ENCODE results near the gene TEAD1. TPM values are rescaled to one million over a fixed set of nuclear protein-coding genes. Genes with fewer than 3 reads are reported as not detected.

Gene TEAD1
- polyA plus RNA-seq, 1 donor from 2014 or later: 12.2 TPM

DNA sequence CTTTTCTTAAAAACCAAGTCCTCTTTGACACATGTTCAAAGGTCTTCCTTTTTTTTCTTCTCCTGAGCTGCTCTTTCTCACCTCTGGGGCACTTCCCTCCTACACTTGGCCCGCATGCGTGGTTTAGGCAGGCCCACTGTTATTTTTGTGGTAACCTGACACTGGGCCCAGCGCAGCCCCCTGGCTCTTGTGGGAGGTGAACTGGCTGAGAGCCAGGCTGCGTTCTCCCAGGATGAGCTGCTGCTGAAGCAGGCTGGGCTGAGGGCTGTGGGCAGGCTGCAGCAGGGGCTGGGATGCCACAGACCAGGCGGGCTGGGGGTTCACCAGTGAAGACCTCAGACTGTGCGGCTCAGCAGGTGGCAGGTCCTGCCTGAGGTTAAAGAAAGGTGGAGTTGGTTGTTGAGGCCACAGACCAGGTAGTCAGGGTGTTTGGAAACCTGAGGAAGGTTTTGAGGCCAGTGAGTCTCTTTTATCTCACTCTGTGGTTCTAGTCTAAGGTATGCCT lies 72.4 kb downstream of the TEAD1 start:
- no peaks in the 10 kb centered on the region for H4K20me1 ChIP-seq (ENCODE audit: insufficient read depth)
- TF ChIP-seq RAD21 (conservative IDR thresholded peaks at IDR 0.05) (no peak), EZH2 (IDR thresholded peaks at IDR 0.05; ENCODE audit: borderline replicate concordance, insufficient read depth, low read length, poor library complexity, severe bottlenecking) (no peak), POLR2AphosphoS5 (IDR thresholded peaks at IDR 0.05) (no peak), TAF1 (IDR thresholded peaks at IDR 0.05; ENCODE audit: low read depth) (no peak), MXI1 (conservative IDR thresholded peaks at IDR 0.05; ENCODE audit: poor library complexity, severe bottlenecking) (no peak), EP300 (conservative IDR thresholded peaks at IDR 0.05; ENCODE audit: poor library complexity, severe bottlenecking) (no peak), SMC3 (conservative IDR thresholded peaks at IDR 0.05; ENCODE audit: poor library complexity) (no peak)
- TF ChIP-seq, protein P1, sequence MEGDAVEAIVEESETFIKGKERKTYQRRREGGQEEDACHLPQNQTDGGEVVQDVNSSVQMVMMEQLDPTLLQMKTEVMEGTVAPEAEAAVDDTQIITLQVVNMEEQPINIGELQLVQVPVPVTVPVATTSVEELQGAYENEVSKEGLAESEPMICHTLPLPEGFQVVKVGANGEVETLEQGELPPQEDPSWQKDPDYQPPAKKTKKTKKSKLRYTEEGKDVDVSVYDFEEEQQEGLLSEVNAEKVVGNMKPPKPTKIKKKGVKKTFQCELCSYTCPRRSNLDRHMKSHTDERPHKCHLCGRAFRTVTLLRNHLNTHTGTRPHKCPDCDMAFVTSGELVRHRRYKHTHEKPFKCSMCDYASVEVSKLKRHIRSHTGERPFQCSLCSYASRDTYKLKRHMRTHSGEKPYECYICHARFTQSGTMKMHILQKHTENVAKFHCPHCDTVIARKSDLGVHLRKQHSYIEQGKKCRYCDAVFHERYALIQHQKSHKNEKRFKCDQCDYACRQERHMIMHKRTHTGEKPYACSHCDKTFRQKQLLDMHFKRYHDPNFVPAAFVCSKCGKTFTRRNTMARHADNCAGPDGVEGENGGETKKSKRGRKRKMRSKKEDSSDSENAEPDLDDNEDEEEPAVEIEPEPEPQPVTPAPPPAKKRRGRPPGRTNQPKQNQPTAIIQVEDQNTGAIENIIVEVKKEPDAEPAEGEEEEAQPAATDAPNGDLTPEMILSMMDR (IDR thresholded peaks at IDR 0.05; ENCODE audit: poor library complexity, severe bottlenecking): no peak
- TF ChIP-seq, protein P2, sequence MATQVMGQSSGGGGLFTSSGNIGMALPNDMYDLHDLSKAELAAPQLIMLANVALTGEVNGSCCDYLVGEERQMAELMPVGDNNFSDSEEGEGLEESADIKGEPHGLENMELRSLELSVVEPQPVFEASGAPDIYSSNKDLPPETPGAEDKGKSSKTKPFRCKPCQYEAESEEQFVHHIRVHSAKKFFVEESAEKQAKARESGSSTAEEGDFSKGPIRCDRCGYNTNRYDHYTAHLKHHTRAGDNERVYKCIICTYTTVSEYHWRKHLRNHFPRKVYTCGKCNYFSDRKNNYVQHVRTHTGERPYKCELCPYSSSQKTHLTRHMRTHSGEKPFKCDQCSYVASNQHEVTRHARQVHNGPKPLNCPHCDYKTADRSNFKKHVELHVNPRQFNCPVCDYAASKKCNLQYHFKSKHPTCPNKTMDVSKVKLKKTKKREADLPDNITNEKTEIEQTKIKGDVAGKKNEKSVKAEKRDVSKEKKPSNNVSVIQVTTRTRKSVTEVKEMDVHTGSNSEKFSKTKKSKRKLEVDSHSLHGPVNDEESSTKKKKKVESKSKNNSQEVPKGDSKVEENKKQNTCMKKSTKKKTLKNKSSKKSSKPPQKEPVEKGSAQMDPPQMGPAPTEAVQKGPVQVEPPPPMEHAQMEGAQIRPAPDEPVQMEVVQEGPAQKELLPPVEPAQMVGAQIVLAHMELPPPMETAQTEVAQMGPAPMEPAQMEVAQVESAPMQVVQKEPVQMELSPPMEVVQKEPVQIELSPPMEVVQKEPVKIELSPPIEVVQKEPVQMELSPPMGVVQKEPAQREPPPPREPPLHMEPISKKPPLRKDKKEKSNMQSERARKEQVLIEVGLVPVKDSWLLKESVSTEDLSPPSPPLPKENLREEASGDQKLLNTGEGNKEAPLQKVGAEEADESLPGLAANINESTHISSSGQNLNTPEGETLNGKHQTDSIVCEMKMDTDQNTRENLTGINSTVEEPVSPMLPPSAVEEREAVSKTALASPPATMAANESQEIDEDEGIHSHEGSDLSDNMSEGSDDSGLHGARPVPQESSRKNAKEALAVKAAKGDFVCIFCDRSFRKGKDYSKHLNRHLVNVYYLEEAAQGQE (IDR thresholded peaks at IDR 0.05; ENCODE audit: borderline replicate concordance): no peak
- H3K9me2 ChIP-seq (ENCODE audit: insufficient read depth, low read length): no peaks in the 10 kb centered on the region
- no peaks in the 10 kb centered on the region for H3K9me3 ChIP-seq (ENCODE audit: low read length)
- H3K4me2 ChIP-seq (ENCODE audit: low read length): no peak overlapping the region
- H3K36me3 ChIP-seq (ENCODE audit: insufficient read depth, low read length): no peaks in the 10 kb centered on the region
- no peaks in the 10 kb centered on the region for H3F3A ChIP-seq (ENCODE audit: insufficient read depth, low read length, poor library complexity, severe bottlenecking)
- H2AFZ ChIP-seq (ENCODE audit: low read depth, low read length): no peak overlapping the region
- no peak overlapping the region for H3K4me3 ChIP-seq (ENCODE audit: low read length)
- H3K27ac ChIP-seq (ENCODE audit: low read length): no peak overlapping the region
- no peaks in the 10 kb centered on the region for H3K27me3 ChIP-seq (ENCODE audit: insufficient read depth, low read depth, low read length)
- no peak overlapping the region for H3K9ac ChIP-seq (ENCODE audit: low read length)
- H3K79me2 ChIP-seq (replicated peaks; ENCODE audit: insufficient read depth, low read length): peaks cover 42% of the 10 kb centered on the region

DNA sequence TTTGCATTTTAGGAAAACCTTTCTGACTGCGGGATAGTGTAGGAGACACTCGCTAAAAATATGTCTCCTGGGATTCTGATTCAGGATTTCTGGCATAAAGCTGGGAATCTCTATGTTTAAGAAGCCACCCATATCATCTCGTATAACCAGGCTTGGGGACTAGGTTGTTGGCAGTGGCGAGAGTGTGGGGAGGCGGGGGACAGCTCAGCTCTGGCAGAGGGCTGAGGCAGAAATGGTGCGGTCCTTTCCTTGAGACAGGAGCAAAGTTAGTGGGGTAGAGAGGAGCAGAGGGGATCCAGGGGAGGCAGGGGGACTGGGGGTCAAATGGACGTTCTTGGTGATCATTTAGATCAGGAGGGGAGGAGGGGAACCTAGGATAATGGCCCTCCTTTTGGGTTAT lies 74.3 kb downstream of the TEAD1 start:
- no peaks in the 10 kb centered on the region for H3K9me2 ChIP-seq (ENCODE audit: insufficient read depth, low read length)
- H3K79me2 ChIP-seq (replicated peaks; ENCODE audit: insufficient read depth, low read length): peaks cover 41% of the 10 kb centered on the region
- H3K36me3 ChIP-seq (ENCODE audit: insufficient read depth, low read length): no peaks in the 10 kb centered on the region
- no peak overlapping the region for H2AFZ ChIP-seq (ENCODE audit: low read depth, low read length)
- H4K20me1 ChIP-seq (ENCODE audit: insufficient read depth): no peaks in the 10 kb centered on the region
- no peak for TF ChIP-seq MXI1 (conservative IDR thresholded peaks at IDR 0.05; ENCODE audit: poor library complexity, severe bottlenecking)
- TF ChIP-seq SMC3 (conservative IDR thresholded peaks at IDR 0.05; ENCODE audit: poor library complexity): no peak
- no peak for TF ChIP-seq EP300 (conservative IDR thresholded peaks at IDR 0.05; ENCODE audit: poor library complexity, severe bottlenecking)
- TF ChIP-seq, protein P2 (IDR thresholded peaks at IDR 0.05; ENCODE audit: borderline replicate concordance): no peak
- TF ChIP-seq, protein P1 (IDR thresholded peaks at IDR 0.05; ENCODE audit: poor library complexity, severe bottlenecking): no peak
- TF ChIP-seq POLR2AphosphoS5 (IDR thresholded peaks at IDR 0.05): no peak
- no peak for TF ChIP-seq EZH2 (IDR thresholded peaks at IDR 0.05; ENCODE audit: borderline replicate concordance, insufficient read depth, low read length, poor library complexity, severe bottlenecking)
- TF ChIP-seq RAD21 (conservative IDR thresholded peaks at IDR 0.05): no peak
- TF ChIP-seq TAF1 (IDR thresholded peaks at IDR 0.05; ENCODE audit: low read depth): no peak
- no peaks in the 10 kb centered on the region for H3F3A ChIP-seq (ENCODE audit: insufficient read depth, low read length, poor library complexity, severe bottlenecking)
- no peak overlapping the region for H3K27ac ChIP-seq (ENCODE audit: low read length)
- H3K9me3 ChIP-seq (ENCODE audit: low read length): no peaks in the 10 kb centered on the region
- no peaks in the 10 kb centered on the region for H3K27me3 ChIP-seq (ENCODE audit: insufficient read depth, low read depth, low read length)
- H3K4me2 ChIP-seq (ENCODE audit: low read length): no peak overlapping the region
- no peak overlapping the region for H3K9ac ChIP-seq (ENCODE audit: low read length)
- no peak overlapping the region for H3K4me3 ChIP-seq (ENCODE audit: low read length)

All from neural cell (in vitro differentiated cells).